ENCODE measurements around the gene MAPKAP1. TPM values are rescaled to one million over a fixed set of nuclear protein-coding genes. Genes with fewer than 3 reads are reported as not detected.

The MAPKAP1 gene
- total and polyA plus RNA-seq, 2 experiments from 2014 or later: 68.5 to 74.5 TPM

- no peak overlapping the region for H3K4me2 ChIP-seq (ENCODE audit: unreplicated experiment)
- DNase-seq: no peak
Measured at GRCh38 chr9:125524583-125525355, 182.2 kb downstream of the MAPKAP1 start.

GRCh38 chr9:125523681-125524080 lies 183.3 kb downstream of the MAPKAP1 start:
- Histone ChIP-seq H3K9ac (no peak overlapping the region), H3K79me2 (ENCODE audit: insufficient read depth) (peaks cover 18% of the 10 kb centered on the region), H3K27me3 (replicated peaks; ENCODE audit: insufficient read depth) (no peaks in the 10 kb centered on the region), H3K4me1 (ENCODE audit: insufficient read depth) (peaks cover 55% of the 10 kb centered on the region), H3K4me3 (no peak overlapping the region), H3K36me3 (ENCODE audit: low read depth) (no peaks in the 10 kb centered on the region), H4K20me1 (ENCODE audit: insufficient read depth) (no peaks in the 10 kb centered on the region), H3F3A (ENCODE audit: insufficient read depth) (peaks cover 51% of the 10 kb centered on the region), H3K9me2 (ENCODE audit: insufficient read depth) (no peaks in the 10 kb centered on the region), H3K9me3 (ENCODE audit: low read depth) (no peaks in the 10 kb centered on the region), H3K27ac (no peak overlapping the region), H3K4me2 (ENCODE audit: unreplicated experiment) (no peak overlapping the region), H2AFZ (no peak overlapping the region)
- in situ Hi-C loops (cut with MboI): no loop called here
- TF ChIP-seq EZH2phosphoT487 (IDR thresholded peaks at IDR 0.05; ENCODE audit: insufficient read depth, low read depth): no peak
- no peak for TF ChIP-seq EZH2 (IDR thresholded peaks at IDR 0.05; ENCODE audit: insufficient read depth, poor library complexity, severe bottlenecking)
- 100% methylated on average over 2 to 3 of the region's 3 CpGs for WGBS, 2 experiments (ENCODE audit: low coverage in 1 of 2, low lambda C conversion rate in 2 of 2, missing lambda C conversion rate in 2 of 2)
- no peak for DNase-seq

More at GRCh38 chr9:125524583-125525355, 182.2 kb downstream of the MAPKAP1 start:
- H2AFZ ChIP-seq: no peak overlapping the region
- no peaks in the 10 kb centered on the region for H4K20me1 ChIP-seq (ENCODE audit: insufficient read depth)
- peaks cover 51% of the 10 kb centered on the region for H3F3A ChIP-seq (ENCODE audit: insufficient read depth)
- no peak overlapping the region for H3K4me3 ChIP-seq
- H3K27me3 ChIP-seq (replicated peaks; ENCODE audit: insufficient read depth): no peaks in the 10 kb centered on the region
- 94 to 97% methylated on average over 6 of the region's 6 CpGs for WGBS, 2 experiments (ENCODE audit: low coverage in 1 of 2, low lambda C conversion rate in 2 of 2, missing lambda C conversion rate in 2 of 2)
- H3K9me2 ChIP-seq (ENCODE audit: insufficient read depth): no peaks in the 10 kb centered on the region
- H3K36me3 ChIP-seq (ENCODE audit: low read depth): no peaks in the 10 kb centered on the region
- no peak overlapping the region for H3K27ac ChIP-seq
- peaks cover 18% of the 10 kb centered on the region for H3K79me2 ChIP-seq (ENCODE audit: insufficient read depth)
- no peak for TF ChIP-seq EZH2phosphoT487 (IDR thresholded peaks at IDR 0.05; ENCODE audit: insufficient read depth, low read depth)
- no peak for TF ChIP-seq EZH2 (IDR thresholded peaks at IDR 0.05; ENCODE audit: insufficient read depth, poor library complexity, severe bottlenecking)
- no peaks in the 10 kb centered on the region for H3K9me3 ChIP-seq (ENCODE audit: low read depth)
- in situ Hi-C loops (cut with MboI): no loop called here
- peaks cover 55% of the 10 kb centered on the region for H3K4me1 ChIP-seq (ENCODE audit: insufficient read depth)
- H3K9ac ChIP-seq: no peak overlapping the region

GRCh38 chr9:125522328-125522725 lies 184.7 kb downstream of the MAPKAP1 start:
- 6 to 15% methylated on average over 5 of the region's 5 CpGs for whole genome bisulfite sequencing, 2 experiments (ENCODE audit: low coverage in 1 of 2, low lambda C conversion rate in 2 of 2, missing lambda C conversion rate in 2 of 2)

DNA sequence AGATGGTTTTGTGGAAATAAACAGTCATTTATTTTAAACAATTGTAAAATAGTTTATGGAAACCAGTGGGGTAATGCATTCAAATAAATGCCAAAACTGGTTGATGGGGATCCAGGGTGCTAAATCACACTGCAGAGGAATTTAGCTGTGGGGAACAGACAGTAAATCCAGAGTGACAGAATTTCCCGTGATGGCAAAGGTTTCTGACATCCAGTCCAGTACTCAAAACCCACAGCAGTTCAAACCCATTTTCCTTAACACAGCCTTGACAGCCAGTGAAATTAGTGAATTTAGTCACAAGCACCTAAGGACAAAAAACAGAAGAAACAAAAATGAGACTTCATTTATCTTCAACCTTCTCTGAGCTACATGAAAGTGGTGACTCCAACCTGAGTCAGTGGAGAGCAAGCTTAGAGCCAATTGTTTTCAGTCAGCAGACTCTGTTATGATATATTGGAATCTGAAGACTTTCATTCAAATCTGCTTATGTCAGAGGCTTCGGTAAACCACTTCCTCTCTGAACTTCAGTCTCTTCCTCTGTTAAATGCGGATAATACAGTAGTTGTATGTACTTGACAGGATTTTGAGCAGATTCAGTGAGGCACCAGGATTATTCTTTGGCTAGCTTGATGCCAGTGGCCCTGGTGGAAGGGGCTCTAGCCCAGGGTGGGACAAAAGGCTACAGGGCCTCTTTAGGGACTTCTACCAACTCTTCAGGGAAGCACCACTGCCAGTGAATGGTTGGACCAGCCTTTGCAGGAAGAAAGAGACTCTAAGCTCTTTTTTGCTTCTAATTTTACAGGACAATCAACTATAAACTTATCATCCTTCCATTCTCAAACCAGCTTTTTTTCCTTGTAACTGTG lies 185.3 kb downstream of the MAPKAP1 start:
- H3K36me3 ChIP-seq (ENCODE audit: low read depth): no peaks in the 10 kb centered on the region
- peaks cover 50% of the 10 kb centered on the region for H3K4me1 ChIP-seq (ENCODE audit: insufficient read depth)
- peak; percentile 95 for DNase-seq
- H4K20me1 ChIP-seq (ENCODE audit: insufficient read depth): no peaks in the 10 kb centered on the region
- no peaks in the 10 kb centered on the region for H3K9me3 ChIP-seq (ENCODE audit: low read depth)
- H2AFZ ChIP-seq: no peak overlapping the region
- H3K79me2 ChIP-seq (ENCODE audit: insufficient read depth): peaks cover 17% of the 10 kb centered on the region
- WGBS, 2 experiments (ENCODE audit: low coverage in 1 of 2, low lambda C conversion rate in 2 of 2, missing lambda C conversion rate in 2 of 2): 0% methylated on average over 3 of the region's 3 CpGs
- H3F3A ChIP-seq (ENCODE audit: insufficient read depth): peaks cover 45% of the 10 kb centered on the region
- H3K9ac ChIP-seq: peak overlapping the region; percentile 66
- in situ Hi-C loops (cut with MboI): no loop called here
- TF ChIP-seq EZH2phosphoT487 (IDR thresholded peaks at IDR 0.05; ENCODE audit: insufficient read depth, low read depth): no peak
- no peak for TF ChIP-seq EZH2 (IDR thresholded peaks at IDR 0.05; ENCODE audit: insufficient read depth, poor library complexity, severe bottlenecking)
- H3K4me2 ChIP-seq (ENCODE audit: unreplicated experiment): peak overlapping the region; percentile 80
- H3K27ac ChIP-seq: peak overlapping the region; percentile 96
- H3K4me3 ChIP-seq: peak overlapping the region; percentile 56
- no peaks in the 10 kb centered on the region for H3K9me2 ChIP-seq (ENCODE audit: insufficient read depth)
- no peaks in the 10 kb centered on the region for H3K27me3 ChIP-seq (replicated peaks; ENCODE audit: insufficient read depth)

More at GRCh38 chr9:125522328-125522725, 184.7 kb downstream of the MAPKAP1 start:
- Histone ChIP-seq H3F3A (ENCODE audit: insufficient read depth) (peaks cover 51% of the 10 kb centered on the region), H3K9ac (peak overlapping the region; percentile 66), H3K9me3 (ENCODE audit: low read depth) (no peaks in the 10 kb centered on the region), H4K20me1 (ENCODE audit: insufficient read depth) (no peaks in the 10 kb centered on the region), H3K79me2 (ENCODE audit: insufficient read depth) (peaks cover 19% of the 10 kb centered on the region), H3K36me3 (ENCODE audit: low read depth) (no peaks in the 10 kb centered on the region), H3K4me1 (ENCODE audit: insufficient read depth) (peaks cover 54% of the 10 kb centered on the region), H2AFZ (no peak overlapping the region), H3K4me3 (peak overlapping the region; percentile 56), H3K27ac (peak overlapping the region; percentile 96), H3K4me2 (ENCODE audit: unreplicated experiment) (peak overlapping the region; percentile 80), H3K9me2 (ENCODE audit: insufficient read depth) (no peaks in the 10 kb centered on the region), H3K27me3 (replicated peaks; ENCODE audit: insufficient read depth) (no peaks in the 10 kb centered on the region)
- DNase-seq: peak; percentile 77
- in situ Hi-C loops (cut with MboI): no loop called here
- TF ChIP-seq EZH2phosphoT487 (IDR thresholded peaks at IDR 0.05; ENCODE audit: insufficient read depth, low read depth) (no peak), EZH2 (IDR thresholded peaks at IDR 0.05; ENCODE audit: insufficient read depth, poor library complexity, severe bottlenecking) (no peak)

Data from GM23248 (cell line).